OCI-LY3 (cell line): ENCODE measurements around the gene TIMM17A.
A peak's percentile ranks its signal among the peaks of the same experiment; 100 is the strongest.

ENCODE experiments used
- H2AFZ ChIP-seq: fragments of 200-600, 300-600 bp; shearing (Covaris generic); 2 replicates; pipeline ENCODE4 v1.6.0; 2014; ENCODE audit warnings: antibody characterized with exemption, low read depth, low read length
- H3K27ac ChIP-seq: fragments of 200-600, 300-600 bp; sonication (generic); 2 replicates; pipeline ENCODE4 v1.5.1; 2014; ENCODE audit warnings: mild to moderate bottlenecking, low read length, moderate library complexity, mixed read lengths
- H3K27me3 ChIP-seq: fragments of 200-600, 300-600 bp; sonication (generic); 2 replicates; pipeline ENCODE4 v1.6.1; 2014; ENCODE audit warnings: low read depth, low read length, mixed read lengths
- H3K36me3 ChIP-seq: fragments of 200-600, 300-600 bp; sonication (generic); replicated peaks from 2 replicates; pipeline ENCODE3; 2014; ENCODE audit warnings: low read depth, low read length, mixed read lengths
- H3K4me1 ChIP-seq: fragments of 300-600, 200-600 bp; sonication (generic); 2 replicates; pipeline ENCODE4 v1.6.1; 2014; ENCODE audit warnings: low read length, mixed read lengths
- H3K4me2 ChIP-seq: fragments of 200-600, 300-600 bp; sonication (generic); 2 replicates; pipeline ENCODE4 v1.6.1; 2014; ENCODE audit warnings: low read length, mixed read lengths
- H3K4me3 ChIP-seq: fragments of 300-600, 200-600 bp; sonication (generic); 2 replicates; pipeline ENCODE4 v1.5.1; 2014; ENCODE audit warnings: antibody characterized with exemption, mild to moderate bottlenecking, low read length, moderate library complexity
- H3K79me2 ChIP-seq: fragments of 300-600, 200-600 bp; shearing (Covaris generic); 2 replicates; pipeline ENCODE4 v1.6.1; 2014; ENCODE audit warnings: mild to moderate bottlenecking, low read length, mixed read lengths
- H3K9ac ChIP-seq: fragments of 300-600, 200-600 bp; shearing (Covaris generic); 2 replicates; pipeline ENCODE4 v1.6.0; 2014; ENCODE audit warnings: mild to moderate bottlenecking, low read length, moderate library complexity
- H3K9me3 ChIP-seq: fragments of 200-600, 300-600 bp; shearing (Covaris generic); 2 replicates; pipeline ENCODE4 v1.6.1; 2014; ENCODE audit warnings: low read length, mixed read lengths; ENCODE audit not compliant: insufficient read depth
- H4K20me1 ChIP-seq: fragments of 200-600, 300-600 bp; sonication (generic); 2 replicates; pipeline ENCODE4 v1.6.1; 2016; ENCODE audit warnings: low read length, mixed read lengths; ENCODE audit not compliant: insufficient read depth
- EZH2phosphoT487 ChIP-seq: fragments of 200-600 bp; shearing (Covaris generic); IDR thresholded peaks from 2 replicates; pipeline ENCODE4 v1.6.1; 2018; ENCODE audit warnings: antibody characterized with exemption, mixed run types, low read depth
- TF ChIP-seq, protein P1 (sequence below): fragments of 200-600, 300-600 bp; sonication (generic); IDR thresholded peaks from 2 replicates; pipeline ENCODE4 v1.5.1; 2014; ENCODE audit warnings: antibody characterized with exemption, low read length, low read depth

Gene TIMM17A

DNA sequence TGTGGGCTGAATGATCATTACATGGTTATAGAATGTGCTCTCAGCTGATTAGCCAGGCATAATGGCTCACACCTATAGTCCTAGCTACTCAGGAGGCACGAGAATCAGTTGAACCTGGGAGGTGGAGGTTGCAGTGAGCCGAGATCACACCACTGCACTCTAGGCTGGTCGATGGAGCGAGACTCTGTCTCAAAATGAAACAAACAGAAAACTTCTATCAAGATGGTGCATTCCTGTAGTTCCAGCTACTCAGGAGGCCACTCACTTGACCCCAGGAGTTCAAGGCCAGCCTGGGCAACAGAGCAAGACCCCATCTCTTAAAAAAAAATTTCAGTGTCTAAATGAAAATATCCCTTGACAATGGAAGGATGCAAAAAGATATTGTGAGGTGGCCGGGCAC, 10.9 kb downstream of the TIMM17A start:
- H4K20me1 ChIP-seq, result no peaks in the 10 kb centered on the region
- no peak for TF ChIP-seq EZH2phosphoT487
- TF ChIP-seq, protein P1, sequence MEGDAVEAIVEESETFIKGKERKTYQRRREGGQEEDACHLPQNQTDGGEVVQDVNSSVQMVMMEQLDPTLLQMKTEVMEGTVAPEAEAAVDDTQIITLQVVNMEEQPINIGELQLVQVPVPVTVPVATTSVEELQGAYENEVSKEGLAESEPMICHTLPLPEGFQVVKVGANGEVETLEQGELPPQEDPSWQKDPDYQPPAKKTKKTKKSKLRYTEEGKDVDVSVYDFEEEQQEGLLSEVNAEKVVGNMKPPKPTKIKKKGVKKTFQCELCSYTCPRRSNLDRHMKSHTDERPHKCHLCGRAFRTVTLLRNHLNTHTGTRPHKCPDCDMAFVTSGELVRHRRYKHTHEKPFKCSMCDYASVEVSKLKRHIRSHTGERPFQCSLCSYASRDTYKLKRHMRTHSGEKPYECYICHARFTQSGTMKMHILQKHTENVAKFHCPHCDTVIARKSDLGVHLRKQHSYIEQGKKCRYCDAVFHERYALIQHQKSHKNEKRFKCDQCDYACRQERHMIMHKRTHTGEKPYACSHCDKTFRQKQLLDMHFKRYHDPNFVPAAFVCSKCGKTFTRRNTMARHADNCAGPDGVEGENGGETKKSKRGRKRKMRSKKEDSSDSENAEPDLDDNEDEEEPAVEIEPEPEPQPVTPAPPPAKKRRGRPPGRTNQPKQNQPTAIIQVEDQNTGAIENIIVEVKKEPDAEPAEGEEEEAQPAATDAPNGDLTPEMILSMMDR, result no peak
- H3K4me2 ChIP-seq, result no peak overlapping the region
- no peak overlapping the region for H3K9ac ChIP-seq
- H3K4me1 ChIP-seq, result peaks cover 8% of the 10 kb centered on the region
- H3K36me3 ChIP-seq, result peaks cover 69% of the 10 kb centered on the region
- H3K4me3 ChIP-seq, result no peak overlapping the region
- no peak overlapping the region; the same call in 1 of the 2 replicates for H3K27ac ChIP-seq
- no peak overlapping the region for H2AFZ ChIP-seq
- peaks cover 8% of the 10 kb centered on the region; the same call in 1 of the 2 replicates for H3K79me2 ChIP-seq
- H3K9me3 ChIP-seq, result no peaks in the 10 kb centered on the region
- no peaks in the 10 kb centered on the region for H3K27me3 ChIP-seq

DNA sequence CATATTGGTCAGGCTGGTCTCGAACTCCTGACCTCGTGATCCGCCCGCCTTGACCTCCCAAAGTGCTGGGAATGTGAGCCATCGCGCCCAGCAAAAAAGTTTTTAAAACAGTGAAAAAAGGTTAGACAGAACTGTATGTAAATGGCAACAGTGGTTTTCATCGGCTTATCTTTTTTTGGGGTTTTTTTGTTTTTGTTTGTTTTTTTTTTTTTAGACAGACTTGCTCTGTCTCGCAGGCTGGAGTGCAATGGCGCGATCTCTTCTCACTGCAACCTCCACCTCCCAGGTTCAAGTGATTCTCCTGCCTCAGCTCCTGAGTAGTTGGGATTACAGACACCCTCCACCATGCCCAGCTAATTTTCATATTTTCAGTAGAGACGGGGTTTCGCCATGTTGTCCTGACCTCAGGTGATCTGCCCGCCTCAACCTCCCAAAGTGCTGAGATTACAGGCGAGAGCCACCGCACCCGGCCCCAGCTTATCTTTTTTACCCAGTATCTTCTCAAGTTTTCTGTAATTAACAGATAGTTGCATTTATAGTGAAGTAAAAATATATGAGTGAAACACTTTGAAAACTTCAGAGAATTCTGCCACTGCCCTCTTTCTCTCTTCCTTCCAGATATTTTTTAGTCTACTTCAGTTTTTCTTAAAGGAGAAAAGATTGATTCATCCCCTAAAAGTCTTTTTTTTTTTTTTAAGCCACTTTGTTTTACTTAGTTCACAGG, 13.1 kb downstream of the TIMM17A start:
- no peak overlapping the region for H3K4me2 ChIP-seq
- TF ChIP-seq EZH2phosphoT487, result no peak
- TF ChIP-seq, protein P1, result no peak
- peaks cover 4% of the 10 kb centered on the region; the same call in 1 of the 2 replicates for H3K79me2 ChIP-seq

DNA sequence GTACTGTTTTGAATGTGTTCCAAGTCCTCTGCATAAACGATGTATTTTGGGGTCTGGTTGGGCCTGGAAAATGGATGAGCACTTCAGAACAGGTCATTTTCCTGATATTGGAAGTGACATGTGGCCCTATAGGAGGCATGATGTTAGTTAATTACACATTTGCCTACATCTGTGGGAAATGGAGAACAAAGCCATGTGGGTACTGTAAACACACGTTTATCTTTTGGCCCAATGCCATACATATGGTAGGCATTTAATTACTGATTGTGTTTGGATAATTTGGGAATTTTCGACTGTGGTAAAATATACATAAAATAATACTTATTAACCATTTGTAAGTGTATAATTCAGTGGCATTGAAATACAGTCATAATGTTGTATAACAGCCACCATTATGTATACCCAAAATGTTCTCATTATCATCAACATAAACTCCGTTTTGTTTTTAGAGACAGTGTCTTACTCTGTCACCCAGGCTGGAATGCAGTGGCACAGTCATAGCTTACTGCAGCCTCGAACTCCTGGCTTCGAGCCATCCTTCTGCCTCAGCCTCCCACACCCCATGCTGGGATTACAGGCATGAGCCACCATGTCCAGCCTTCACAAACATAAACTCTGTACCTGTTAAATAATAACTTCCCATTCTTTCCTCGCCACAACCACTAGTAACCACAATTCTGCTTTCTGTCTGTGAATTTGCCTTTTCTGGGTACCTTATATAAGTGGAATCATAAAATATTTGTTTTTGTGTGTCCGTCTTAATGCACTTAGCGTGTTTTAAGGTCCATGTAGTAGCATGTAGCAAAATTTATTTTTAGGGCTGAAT, 15.2 kb downstream of the TIMM17A start:
- H4K20me1 ChIP-seq, result no peaks in the 10 kb centered on the region
- H3K4me3 ChIP-seq, result no peak overlapping the region
- H3K9ac ChIP-seq, result no peak overlapping the region
- H3K4me2 ChIP-seq, result no peak overlapping the region
- peaks cover 8% of the 10 kb centered on the region for H3K27me3 ChIP-seq
- no peaks in the 10 kb centered on the region for H3K9me3 ChIP-seq
- no peak overlapping the region for H3K27ac ChIP-seq
- TF ChIP-seq EZH2phosphoT487, result no peak
- no peak overlapping the region for H2AFZ ChIP-seq
- H3K79me2 ChIP-seq, result peaks cover 4% of the 10 kb centered on the region; the same call in 1 of the 2 replicates
- peaks cover 37% of the 10 kb centered on the region for H3K36me3 ChIP-seq
- H3K4me1 ChIP-seq, result peaks cover 8% of the 10 kb centered on the region

More for the DNA sequence above, 13.1 kb downstream of the TIMM17A start:
- Histone ChIP-seq H3K27me3 (no peaks in the 10 kb centered on the region), H3K4me3 (no peak overlapping the region), H4K20me1 (no peaks in the 10 kb centered on the region), H2AFZ (no peak overlapping the region), H3K27ac (no peak overlapping the region), H3K9ac (no peak overlapping the region), H3K9me3 (no peaks in the 10 kb centered on the region), H3K4me1 (peaks cover 8% of the 10 kb centered on the region), H3K36me3 (peaks cover 53% of the 10 kb centered on the region)

DNA sequence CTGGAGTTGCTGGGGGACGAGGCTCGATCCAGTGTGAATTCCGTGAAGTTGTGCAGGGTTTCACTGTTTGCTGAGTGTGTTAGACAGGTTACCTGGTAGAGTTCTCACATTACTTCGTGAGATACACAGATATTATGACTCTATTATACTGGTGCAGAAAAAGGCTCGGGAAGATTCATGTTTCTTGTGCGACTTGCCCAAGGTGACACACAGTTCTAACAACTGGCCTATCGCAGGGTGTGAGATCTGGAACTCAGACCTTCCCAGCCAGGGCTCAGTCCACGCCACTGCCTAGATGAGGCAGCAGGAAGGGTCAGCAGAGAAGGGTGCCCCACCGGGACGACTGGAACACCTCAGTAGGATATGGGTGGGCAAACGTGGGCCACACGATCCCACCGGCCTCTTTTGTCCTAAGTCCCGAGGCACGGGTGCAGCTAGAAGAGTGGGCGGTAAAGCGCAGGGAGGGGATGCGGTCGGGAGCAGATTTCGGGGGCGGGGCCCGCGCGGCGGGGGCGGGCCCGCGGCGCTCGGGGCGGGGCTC, 26.8 kb downstream of the TIMM17A start:
- Histone ChIP-seq H3K27ac (no peak overlapping the region), H3K4me3 (peak overlapping the region; percentile 87), H3K27me3 (no peaks in the 10 kb centered on the region; the same call in 1 of the 2 replicates), H2AFZ (peak overlapping the region; percentile 82; the same call in 1 of the 2 replicates), H3K36me3 (no peaks in the 10 kb centered on the region), H3K9ac (peak overlapping the region; percentile 83), H3K4me2 (peak overlapping the region; percentile 97), H4K20me1 (no peaks in the 10 kb centered on the region), H3K4me1 (peaks cover 11% of the 10 kb centered on the region), H3K9me3 (no peaks in the 10 kb centered on the region), H3K79me2 (peaks cover 27% of the 10 kb centered on the region)
- TF ChIP-seq EZH2phosphoT487, result no peak
